HCT116 (cell line): ENCODE results near the gene SENP1. TPM values are rescaled to one million over a fixed set of nuclear protein-coding genes. Genes with fewer than 3 reads are reported as not detected.

Experiments
- ATAC-seq: fragments of 200-7000 bp; cut with Tn5 transposase; 2 replicates; pipeline ENCODE4 v1.9.1; 2020; ENCODE audit warnings: mild to moderate bottlenecking, moderate library complexity
- BruUV-seq: library from RNA; stranded (reverse); fragments of 400-500 nt; replicated peaks from 2 replicates; lab custom pipeline; 2021; lab: Mats Ljungman, UMichigan
- CTCF ChIA-PET: fragments of 300-600 bp; sonication (Branson Sonifier 250); formaldehyde crosslinking; loops from one replicate; lab custom pipeline; 2021; ENCODE audit warnings: antibody characterized with exemption; lab: Charles Lee
- POLR2A ChIA-PET: fragments of 300-600, 350-600 bp; sonication (Branson Sonifier 250); formaldehyde crosslinking; loops from one replicate; lab custom pipeline; 2021; ENCODE audit warnings: antibody characterized with exemption; lab: Charles Lee
- RAD21 ChIA-PET, 2 experiments: fragments of 300-600 bp; sonication (Branson Sonifier 250); formaldehyde crosslinking; loops; one replicate each; lab custom pipeline; 2023; ENCODE audit warnings: low total read pairs in 2 of 2; ENCODE audit not compliant: uncharacterized antibody in 2 of 2, unreplicated experiment in 2 of 2, low non-redundant PET in 1 of 2; lab: Charles Lee
- DNase-seq: peaks from one replicate; pipeline ENCODE4 v3.0.0-alpha.2; 2010; ENCODE audit warnings: low read depth, low spot score
- H2AFZ ChIP-seq: fragments of 200-600 bp; shearing (Covaris generic), sonication (generic); 2 replicates; pipeline ENCODE4 v1.6.1; 2017; ENCODE audit warnings: low read depth, mixed run types, mixed read lengths, antibody characterized with exemption, low read length; ENCODE audit not compliant: poor library complexity, severe bottlenecking
- H3K27ac ChIP-seq: 2 replicates; pipeline ENCODE4 v1.5.1; 2012; ENCODE audit warnings: low read depth, low read length
- H3K27me3 ChIP-seq: fragments of 200-600 bp; sonication (generic); 2 replicates; pipeline ENCODE4 v1.6.1; 2016; ENCODE audit warnings: mixed run types, low read length, mixed read lengths; ENCODE audit not compliant: insufficient read depth
- H3K36me3 ChIP-seq, 2 experiments: fragments of 200-500 bp in 1 of 2; fragments of 200-600 bp in 1 of 2; sonication (Bioruptor generic) in 1 of 2; sonication (generic) in 1 of 2; 2 replicates each; pipeline versions ENCODE4 v1.5.1 to v1.6.1; 2014 to 2016; ENCODE audit warnings: low read length in 2 of 2, inconsistent platforms in 1 of 2, mixed read lengths in 1 of 2, mixed run types in 1 of 2; ENCODE audit not compliant: insufficient read depth in 2 of 2, control insufficient read depth in 1 of 2
- H3K4me1 ChIP-seq, 2 experiments: fragments of 200-600 bp in 1 of 2; sonication (generic) in 1 of 2; 2 replicates each; pipeline versions ENCODE4 v1.5.1 to v1.6.1; 2012 to 2017; ENCODE audit warnings: low read length in 2 of 2, inconsistent platforms in 1 of 2, mild to moderate bottlenecking in 1 of 2, mixed read lengths in 1 of 2, mixed run types in 1 of 2, moderate library complexity in 1 of 2; ENCODE audit not compliant: insufficient read depth in 2 of 2, control insufficient read depth in 1 of 2
- H3K4me2 ChIP-seq: fragments of 200-600 bp; sonication (generic); 2 replicates; pipeline ENCODE4 v1.6.1; 2017; ENCODE audit warnings: mixed run types, low read length, mixed read lengths
- H3K4me3 ChIP-seq, 2 experiments: fragments of 200-600 bp in 1 of 2; sonication (generic) in 1 of 2; replicated peaks in 1 of 2; 2 replicates each; pipeline ENCODE4 v1.5.1; 2011 to 2016; ENCODE audit warnings: low read length in 2 of 2, control low read depth in 1 of 2, low read depth in 1 of 2, mild to moderate bottlenecking in 1 of 2, mixed read lengths in 1 of 2, mixed run types in 1 of 2
- H3K79me2 ChIP-seq: fragments of 200-600 bp; sonication (generic); 2 replicates; pipeline ENCODE4 v1.6.1; 2017; ENCODE audit warnings: mild to moderate bottlenecking, mixed run types, low read length, moderate library complexity, mixed read lengths; ENCODE audit not compliant: insufficient read depth
- H3K9ac ChIP-seq: fragments of 200-600 bp; sonication (generic); 2 replicates; pipeline ENCODE4 v1.6.1; 2016; ENCODE audit warnings: low read length, mixed read lengths
- H3K9me2 ChIP-seq: fragments of 200-600 bp; sonication (generic), shearing (Covaris generic); 2 replicates; pipeline ENCODE4 v1.6.1; 2017; ENCODE audit warnings: mixed run types, mild to moderate bottlenecking, moderate library complexity; ENCODE audit not compliant: insufficient read depth
- H3K9me3 ChIP-seq, 2 experiments: fragments of 200-500 bp in 1 of 2; fragments of 200-600 bp in 1 of 2; sonication (Bioruptor generic) in 1 of 2; sonication (generic) in 1 of 2; 2 replicates each; pipeline ENCODE4 v1.6.1; 2014 to 2017; ENCODE audit warnings: low read length in 2 of 2, mixed read lengths in 2 of 2, inconsistent platforms in 1 of 2, low read depth in 1 of 2, mild to moderate bottlenecking in 1 of 2, mixed run types in 1 of 2, moderate library complexity in 1 of 2; ENCODE audit not compliant: control insufficient read depth in 1 of 2, insufficient read depth in 1 of 2
- H4K20me1 ChIP-seq: fragments of 200-600 bp; sonication (generic), shearing (Covaris generic); 2 replicates; pipeline ENCODE4 v1.6.1; 2017; ENCODE audit warnings: mixed run types, mild to moderate bottlenecking, moderate library complexity; ENCODE audit not compliant: insufficient read depth
- CBX3 ChIP-seq: IDR thresholded peaks from 2 replicates; pipeline ENCODE4 v1.6.1; 2012; ENCODE audit warnings: low read depth
- CEBPB ChIP-seq: IDR thresholded peaks from 2 replicates; pipeline ENCODE4 v1.6.1; 2012; ENCODE audit warnings: low read depth
- EGR1 ChIP-seq: IDR thresholded peaks from 2 replicates; pipeline ENCODE4 v1.6.1; 2012; ENCODE audit warnings: low read depth
- ELF1 ChIP-seq: IDR thresholded peaks from 2 replicates; pipeline ENCODE4 v1.6.1; 2012; ENCODE audit warnings: low read depth, borderline replicate concordance
- EZH2phosphoT487 ChIP-seq: fragments of 200-600 bp; IDR thresholded peaks from 2 replicates; pipeline ENCODE4 v1.6.1; 2018; ENCODE audit warnings: antibody characterized with exemption, borderline replicate concordance
- FOSL1 ChIP-seq: IDR thresholded peaks from 2 replicates; pipeline ENCODE4 v1.6.1; 2012; ENCODE audit warnings: low read depth
- JUND ChIP-seq: IDR thresholded peaks from 2 replicates; pipeline ENCODE4 v1.6.1; 2012
- POLR2A ChIP-seq: IDR thresholded peaks from 2 replicates; pipeline ENCODE4 v1.7.0; 2011; ENCODE audit warnings: borderline replicate concordance; ENCODE audit not compliant: insufficient read depth, insufficient read length; ENCODE audit errors: extremely low read depth
- POLR2AphosphoS5 ChIP-seq: IDR thresholded peaks from 2 replicates; pipeline ENCODE4 v1.6.1; 2011; ENCODE audit warnings: mild to moderate bottlenecking, low read depth, low read length, moderate library complexity
- SRF ChIP-seq: IDR thresholded peaks from 2 replicates; pipeline ENCODE4 v1.6.1; 2012; ENCODE audit warnings: low read depth
- TCF7L2 ChIP-seq: IDR thresholded peaks from 2 replicates; pipeline ENCODE4 v1.7.0; 2011; ENCODE audit warnings: borderline replicate concordance, inconsistent platforms; ENCODE audit not compliant: insufficient read depth, insufficient read length; ENCODE audit errors: extremely low read depth
- YY1 ChIP-seq: IDR thresholded peaks from 2 replicates; pipeline ENCODE4 v1.6.1; 2011; ENCODE audit warnings: low read length, low read depth, moderate library complexity, mild to moderate bottlenecking; ENCODE audit not compliant: insufficient replicate concordance; ENCODE audit errors: extremely low read depth
- ZBTB33 ChIP-seq: IDR thresholded peaks from 2 replicates; pipeline ENCODE4 v1.6.1; 2011; ENCODE audit warnings: mild to moderate bottlenecking, low read length, moderate library complexity; ENCODE audit not compliant: insufficient replicate concordance; ENCODE audit errors: extremely low read depth
- ZFX ChIP-seq: fragments of 450-650 bp; IDR thresholded peaks from 2 replicates; pipeline ENCODE4 v1.6.1; 2017
- intact Hi-C: fragments of 100-400 bp; cut with micrococcal nuclease; formaldehyde crosslinking; loops from 2 replicates; pipeline ENCODE4 v1.10.0; 2022
- total RNA-seq: library from RNA; stranded (reverse); gene quantifications from one replicate; pipeline ENCODE4 v1.2.1, GENCODE V29; 2021; ENCODE audit not compliant: unreplicated experiment
- TF ChIP-seq, protein P1 (sequence below): IDR thresholded peaks from 2 replicates; pipeline ENCODE4 v1.6.1; 2012; ENCODE audit warnings: low read depth
- TF ChIP-seq, protein P2 (sequence below): IDR thresholded peaks from 2 replicates; pipeline ENCODE4 v1.6.1; 2012

SENP1 gene
- total RNA-seq, 1 experiment from 2014 or later, result 17.7 TPM

DNA sequence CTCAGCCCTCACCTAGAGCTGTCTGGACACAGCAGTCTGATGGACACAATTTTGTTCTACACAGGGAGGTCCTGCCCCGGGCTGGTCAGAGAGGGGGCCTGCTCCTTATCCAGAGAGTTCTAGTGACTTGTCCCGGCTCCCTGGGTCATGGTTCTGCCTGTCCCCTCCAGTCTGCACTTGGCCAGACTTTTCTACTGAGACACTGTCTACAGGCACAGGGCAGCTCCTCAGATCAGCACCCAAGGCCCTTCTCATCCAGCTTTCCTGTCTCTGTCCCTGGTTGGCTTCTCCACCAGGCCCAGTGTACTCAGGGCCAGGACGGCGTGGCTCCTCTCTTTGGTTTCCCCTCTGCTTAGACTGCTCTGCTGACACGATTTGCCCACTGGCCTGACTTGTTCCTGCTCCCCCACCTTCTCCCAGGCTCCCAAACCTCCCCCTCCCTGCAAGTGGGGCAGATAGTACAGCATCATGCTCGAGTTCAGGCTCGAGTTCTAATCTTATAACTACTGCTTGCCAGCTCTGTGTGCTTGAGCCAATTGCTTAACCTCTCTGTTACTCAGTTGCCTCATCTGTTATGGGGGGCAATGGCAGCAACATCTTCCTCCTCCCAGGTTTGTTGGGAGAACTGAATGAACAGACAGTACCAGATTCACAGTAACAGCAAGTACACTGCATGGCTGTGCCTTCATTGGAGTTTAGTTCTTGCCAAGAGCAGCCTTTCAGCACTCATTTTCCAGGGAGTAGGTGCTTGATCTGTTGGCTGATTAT is 79.6 kb downstream of the SENP1 start:
- no peak overlapping the region for H2AFZ ChIP-seq
- no peak overlapping the region for H3K4me2 ChIP-seq
- H3K4me3 ChIP-seq, result no peak overlapping the region
- no peak overlapping the region for H3K27ac ChIP-seq
- no peaks in the 10 kb centered on the region for H3K36me3 ChIP-seq
- no peaks in the 10 kb centered on the region for H3K27me3 ChIP-seq
- H3K9me3 ChIP-seq, result no peaks in the 10 kb centered on the region
- TF ChIP-seq, protein P1, sequence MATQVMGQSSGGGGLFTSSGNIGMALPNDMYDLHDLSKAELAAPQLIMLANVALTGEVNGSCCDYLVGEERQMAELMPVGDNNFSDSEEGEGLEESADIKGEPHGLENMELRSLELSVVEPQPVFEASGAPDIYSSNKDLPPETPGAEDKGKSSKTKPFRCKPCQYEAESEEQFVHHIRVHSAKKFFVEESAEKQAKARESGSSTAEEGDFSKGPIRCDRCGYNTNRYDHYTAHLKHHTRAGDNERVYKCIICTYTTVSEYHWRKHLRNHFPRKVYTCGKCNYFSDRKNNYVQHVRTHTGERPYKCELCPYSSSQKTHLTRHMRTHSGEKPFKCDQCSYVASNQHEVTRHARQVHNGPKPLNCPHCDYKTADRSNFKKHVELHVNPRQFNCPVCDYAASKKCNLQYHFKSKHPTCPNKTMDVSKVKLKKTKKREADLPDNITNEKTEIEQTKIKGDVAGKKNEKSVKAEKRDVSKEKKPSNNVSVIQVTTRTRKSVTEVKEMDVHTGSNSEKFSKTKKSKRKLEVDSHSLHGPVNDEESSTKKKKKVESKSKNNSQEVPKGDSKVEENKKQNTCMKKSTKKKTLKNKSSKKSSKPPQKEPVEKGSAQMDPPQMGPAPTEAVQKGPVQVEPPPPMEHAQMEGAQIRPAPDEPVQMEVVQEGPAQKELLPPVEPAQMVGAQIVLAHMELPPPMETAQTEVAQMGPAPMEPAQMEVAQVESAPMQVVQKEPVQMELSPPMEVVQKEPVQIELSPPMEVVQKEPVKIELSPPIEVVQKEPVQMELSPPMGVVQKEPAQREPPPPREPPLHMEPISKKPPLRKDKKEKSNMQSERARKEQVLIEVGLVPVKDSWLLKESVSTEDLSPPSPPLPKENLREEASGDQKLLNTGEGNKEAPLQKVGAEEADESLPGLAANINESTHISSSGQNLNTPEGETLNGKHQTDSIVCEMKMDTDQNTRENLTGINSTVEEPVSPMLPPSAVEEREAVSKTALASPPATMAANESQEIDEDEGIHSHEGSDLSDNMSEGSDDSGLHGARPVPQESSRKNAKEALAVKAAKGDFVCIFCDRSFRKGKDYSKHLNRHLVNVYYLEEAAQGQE, result no peak
- no peak for TF ChIP-seq SRF
- TF ChIP-seq, protein P2, sequence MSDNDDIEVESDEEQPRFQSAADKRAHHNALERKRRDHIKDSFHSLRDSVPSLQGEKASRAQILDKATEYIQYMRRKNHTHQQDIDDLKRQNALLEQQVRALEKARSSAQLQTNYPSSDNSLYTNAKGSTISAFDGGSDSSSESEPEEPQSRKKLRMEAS, result no peak
- TF ChIP-seq YY1, result no peak
- no peak for TF ChIP-seq POLR2A
- no peak for TF ChIP-seq EGR1
- no peak for TF ChIP-seq CEBPB
- TF ChIP-seq JUND, result no peak
- TF ChIP-seq POLR2AphosphoS5, result no peak
- no peak for TF ChIP-seq FOSL1
- TF ChIP-seq EZH2phosphoT487, result no peak
- no peak for TF ChIP-seq ZBTB33
- no peak for TF ChIP-seq ELF1
- TF ChIP-seq ZFX, result no peak
- no peak for TF ChIP-seq CBX3
- TF ChIP-seq TCF7L2, result no peak
- TF ChIP-seq, all 23 proteins: peak for 0
- DNase-seq (no peak), ATAC-seq (no peak)
- Histone ChIP-seq H3K4me1 (peaks cover 0 to 6% of the 10 kb centered on the region in 2 experiments; a peak in 2 of 4 replicates), H3K9ac (no peak overlapping the region), H4K20me1 (no peaks in the 10 kb centered on the region), H3K79me2 (no peaks in the 10 kb centered on the region), H3K9me2 (no peaks in the 10 kb centered on the region)
- no TSS peak for BruUV-seq
- intact Hi-C loops, result no loop called here
- ChIA-PET CTCF (no interaction called here), RAD21 (no interaction called here), POLR2A (no interaction called here)
